Activated T-cell treated with anti-CD3 and anti-CD28 coated beads, Interleukin-2, amount 50 U/mL, for 1 hour (primary cell): ENCODE data around the gene PTPRR.

Source experiments
- DNase-seq: peaks from one replicate; pipeline ENCODE4 v3.0.0-alpha.2; 2020

PTPRR gene

GRCh38 chr12:70910666-70911065 lies 9.9 kb downstream of the PTPRR start:
- no peak for DNase-seq

- no peak for DNase-seq
Measured at GRCh38 chr12:70908978-70909377, 11.6 kb downstream of the PTPRR start.

GRCh38 chr12:70907412-70907811 lies 13.1 kb downstream of the PTPRR start:
- DNase-seq, result no peak

- DNase-seq, result no peak
Measured at GRCh38 chr12:70895956-70896355, 24.6 kb downstream of the PTPRR start.

GRCh38 chr12:70892593-70892992 lies 27.9 kb downstream of the PTPRR start:
- no peak for DNase-seq

GRCh38 chr12:70890895-70891832 lies 29.4 kb downstream of the PTPRR start:
- no peak for DNase-seq

- DNase-seq, result no peak
Measured at GRCh38 chr12:70885956-70886355, 34.6 kb downstream of the PTPRR start.

- DNase-seq, result no peak
Measured at GRCh38 chr12:70883855-70884254, 36.7 kb downstream of the PTPRR start.

GRCh38 chr12:70880744-70881143 lies 39.8 kb downstream of the PTPRR start:
- DNase-seq, result no peak

- DNase-seq, result no peak
Measured at GRCh38 chr12:70876952-70877351, 43.6 kb downstream of the PTPRR start.

GRCh38 chr12:70875628-70876027 lies 44.9 kb downstream of the PTPRR start:
- no peak for DNase-seq

- DNase-seq, result no peak
Measured at GRCh38 chr12:70854881-70855568, 65.5 kb downstream of the PTPRR start.

- DNase-seq, result no peak
Measured at GRCh38 chr12:70854138-70854537, 66.4 kb downstream of the PTPRR start.

GRCh38 chr12:70853326-70853725 lies 67.2 kb downstream of the PTPRR start:
- no peak for DNase-seq

- DNase-seq, result no peak
Measured at GRCh38 chr12:70852416-70853150, 68.0 kb downstream of the PTPRR start.

GRCh38 chr12:70849265-70849960 lies 71.1 kb downstream of the PTPRR start:
- no peak for DNase-seq

GRCh38 chr12:70847871-70848270 lies 72.7 kb downstream of the PTPRR start:
- DNase-seq, result no peak

GRCh38 chr12:70845268-70845667 lies 75.3 kb downstream of the PTPRR start:
- DNase-seq, result no peak

- no peak for DNase-seq
Measured at GRCh38 chr12:70843363-70843762, 77.2 kb downstream of the PTPRR start.

GRCh38 chr12:70842942-70843341 lies 77.6 kb downstream of the PTPRR start:
- no peak for DNase-seq

- DNase-seq, result no peak
Measured at GRCh38 chr12:70842136-70842535, 78.4 kb downstream of the PTPRR start.

GRCh38 chr12:70840656-70841350 lies 79.7 kb downstream of the PTPRR start:
- no peak for DNase-seq
